Lower lobe of right lung (tissue), 2 donors: ENCODE data around the gene STRBP. TPM values are rescaled to one million over a fixed set of nuclear protein-coding genes. Genes with fewer than 3 reads are reported as not detected.

Experiments used
- ATAC-seq, 2 donors: fragments of 200-7000 bp; cut with Tn5 transposase; one replicate each; pipeline ENCODE4 v1.9.1; 2020 to 2022; ENCODE audit warnings: mild to moderate bottlenecking in 2 of 2, moderate library complexity in 2 of 2
- DNase-seq: peaks from one replicate; pipeline ENCODE4 v3.0.0-alpha.2; 2020
- H3K27ac ChIP-seq: fragments of 200-600 bp; one replicate; pipeline ENCODE4 v1.8.0; 2022
- H3K27me3 ChIP-seq: fragments of 200-600 bp; one replicate; pipeline ENCODE4 v1.8.0; 2022; ENCODE audit warnings: low read depth
- H3K36me3 ChIP-seq: fragments of 200-600 bp; one replicate; pipeline ENCODE4 v1.8.0; 2022; ENCODE audit warnings: mild to moderate bottlenecking
- H3K4me1 ChIP-seq: fragments of 200-600 bp; one replicate; pipeline ENCODE4 v1.8.0; 2022
- H3K4me3 ChIP-seq: fragments of 200-600 bp; one replicate; pipeline ENCODE4 v1.8.0; 2022; ENCODE audit warnings: mild to moderate bottlenecking
- H3K9me3 ChIP-seq: fragments of 200-600 bp; one replicate; pipeline ENCODE4 v1.8.0; 2022
- CTCF ChIP-seq: fragments of 200-600 bp; IDR thresholded peaks from one replicate; pipeline ENCODE4 v1.8.0; 2022; ENCODE audit warnings: antibody characterized with exemption, mild to moderate bottlenecking
- intact Hi-C: fragments of 100-400 bp; cut with DNase I; formaldehyde crosslinking; loops from one replicate; pipeline ENCODE4 v1.11.0; 2022
- long read RNA-seq: library from polyadenylated mRNA; unstranded; transcript quantifications from one replicate; pipeline ENCODE4 v2.0.0, GENCODE V29; 2021
- total RNA-seq: library from RNA; stranded (reverse); fragmentation: NEBNext Ultra II Directional; extraction: Animal tissue kit (Norgen Biotek cat#: 25700); gene quantifications from one replicate; pipeline ENCODE4 v1.2.1, GENCODE V29; 2021
- donor health status: DM: no; HTN: yes; CAD: no; lungs with severe emphysema.

Gene STRBP
- total RNA-seq: 23.7 TPM
- long read RNA-seq, partial matches to known transcripts: 2 of 21 reads
- long read RNA-seq, other reads (novel, unspliced or antisense): 19 of 21 reads

- ATAC-seq: peak; percentile 98 to 99
- H3K27ac ChIP-seq: peak within 1 kb of the TSS; percentile 57
Observed at GRCh38 chr9:123268465-123269259, at the start of gene STRBP. Gene STRBP, minus strand, starts transcription at chr9:123268586. Its CDS starts 84,452 bp downstream, at chr9:123184134.

GRCh38 chr9:123316053-123316718 lies 47.8 kb upstream of the STRBP start:
- H3K27me3 ChIP-seq: no peaks in the 10 kb centered on the region
- intact Hi-C loops: no loop called here
- H3K27ac ChIP-seq: no peak overlapping the region
- no peak for TF ChIP-seq CTCF
- H3K4me1 ChIP-seq: peaks cover 23% of the 10 kb centered on the region
- H3K36me3 ChIP-seq: no peaks in the 10 kb centered on the region
- DNase-seq (no peak), ATAC-seq (no peak)
- H3K9me3 ChIP-seq: no peaks in the 10 kb centered on the region
- no peak overlapping the region for H3K4me3 ChIP-seq

More at GRCh38 chr9:123268465-123269259, at the start of gene STRBP:
- no peaks in the 10 kb centered on the region for H3K36me3 ChIP-seq
- TF ChIP-seq CTCF: no peak
- intact Hi-C loops: no loop called here
- H3K4me3 ChIP-seq: peak within 1 kb of the TSS; percentile 88
- peak; percentile 94 for DNase-seq
- no peaks in the 10 kb centered on the region for H3K27me3 ChIP-seq
- peaks cover 4% of the 10 kb centered on the region for H3K4me1 ChIP-seq
- H3K9me3 ChIP-seq: no peaks in the 10 kb centered on the region

- no peak for TF ChIP-seq CTCF
- no peaks in the 10 kb centered on the region for H3K9me3 ChIP-seq
- H3K27ac ChIP-seq: no peak overlapping the region
- no peaks in the 10 kb centered on the region for H3K36me3 ChIP-seq
- H3K27me3 ChIP-seq: no peaks in the 10 kb centered on the region
- no peak overlapping the region for H3K4me3 ChIP-seq
- intact Hi-C loops: no loop called here
- ATAC-seq (no peak), DNase-seq (no peak)
- peaks cover 23% of the 10 kb centered on the region for H3K4me1 ChIP-seq
Observed at GRCh38 chr9:123315635-123316034, 47.2 kb upstream of the STRBP start.

- no peak overlapping the region for H3K27ac ChIP-seq
- H3K4me1 ChIP-seq: peaks cover 21% of the 10 kb centered on the region
- no peaks in the 10 kb centered on the region for H3K36me3 ChIP-seq
- no peaks in the 10 kb centered on the region for H3K27me3 ChIP-seq
- no peak overlapping the region for H3K4me3 ChIP-seq
- TF ChIP-seq CTCF: no peak
- DNase-seq (no peak), ATAC-seq (no peak)
- H3K9me3 ChIP-seq: no peaks in the 10 kb centered on the region
- intact Hi-C loops: no loop called here
Observed at GRCh38 chr9:123314617-123315016, 46.2 kb upstream of the STRBP start.

- intact Hi-C loops: no loop called here
- no peak for TF ChIP-seq CTCF
- Histone ChIP-seq H3K4me3 (no peak overlapping the region), H3K27me3 (no peaks in the 10 kb centered on the region), H3K4me1 (no peaks in the 10 kb centered on the region), H3K27ac (no peak overlapping the region), H3K36me3 (no peaks in the 10 kb centered on the region), H3K9me3 (no peaks in the 10 kb centered on the region)
- DNase-seq (no peak), ATAC-seq (no peak)
Observed at GRCh38 chr9:123312306-123312877, 44.0 kb upstream of the STRBP start.
